DMS 273 (cell line): ENCODE measurements around the gene NPL.

Experiments
- DNase-seq: peaks from one replicate; lab custom pipeline; 2025; ENCODE audit not compliant: unreplicated experiment; lab: John Stamatoyannopoulos, UW

Gene NPL, protein sequence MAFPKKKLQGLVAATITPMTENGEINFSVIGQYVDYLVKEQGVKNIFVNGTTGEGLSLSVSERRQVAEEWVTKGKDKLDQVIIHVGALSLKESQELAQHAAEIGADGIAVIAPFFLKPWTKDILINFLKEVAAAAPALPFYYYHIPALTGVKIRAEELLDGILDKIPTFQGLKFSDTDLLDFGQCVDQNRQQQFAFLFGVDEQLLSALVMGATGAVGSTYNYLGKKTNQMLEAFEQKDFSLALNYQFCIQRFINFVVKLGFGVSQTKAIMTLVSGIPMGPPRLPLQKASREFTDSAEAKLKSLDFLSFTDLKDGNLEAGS

DNA sequence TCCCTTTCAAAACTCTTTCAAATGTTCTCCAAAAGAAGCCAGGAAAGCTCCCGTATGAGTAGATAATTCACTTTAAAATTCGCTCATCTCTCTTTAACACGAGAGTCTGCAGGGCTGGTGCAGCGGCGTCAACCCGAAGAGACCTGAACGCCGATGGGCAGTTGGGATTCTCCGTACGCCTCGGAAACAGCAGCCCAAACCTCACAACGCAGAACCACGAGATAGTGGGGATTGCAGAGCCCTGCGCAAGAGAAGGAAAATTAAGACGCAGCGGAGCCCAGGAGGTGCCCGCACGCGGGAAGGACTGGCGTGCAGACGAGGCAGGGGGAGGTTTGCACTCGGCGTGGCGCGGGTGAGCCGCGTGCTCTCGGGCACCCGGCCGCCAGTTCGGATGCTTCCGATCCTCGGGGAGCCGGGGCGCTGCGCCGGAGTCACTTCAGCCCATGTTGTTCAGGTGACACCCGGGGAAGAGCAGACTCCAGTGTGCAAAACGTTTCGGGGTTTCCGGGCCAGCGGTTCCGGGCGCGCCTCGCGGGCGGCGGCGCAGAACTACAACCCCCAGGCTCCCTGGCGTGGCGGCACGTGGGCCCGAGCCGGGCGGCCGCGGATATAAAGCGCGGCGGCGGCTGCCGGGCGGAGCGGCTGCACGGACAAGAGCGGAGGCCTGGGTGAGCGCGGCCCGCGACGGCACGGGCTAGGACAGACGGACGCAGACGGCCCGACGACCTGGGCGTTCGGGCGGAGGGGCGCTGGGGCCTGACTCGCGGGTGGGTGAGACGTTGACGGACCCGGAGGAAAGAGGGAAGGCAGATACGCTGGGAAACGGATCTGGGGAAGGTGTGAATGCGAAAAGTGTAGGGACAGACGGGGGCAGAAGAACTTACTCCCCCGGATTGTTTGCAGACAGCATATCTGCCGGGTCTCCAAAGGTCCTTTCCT, at the start of gene NPL:
TSS of gene NPL (plus strand) at position 636 of the 939 bp plus-strand sequence. CDS start 4,599 bp downstream, outside the sequence.
- peak; percentile 93 for DNase-seq

DNA sequence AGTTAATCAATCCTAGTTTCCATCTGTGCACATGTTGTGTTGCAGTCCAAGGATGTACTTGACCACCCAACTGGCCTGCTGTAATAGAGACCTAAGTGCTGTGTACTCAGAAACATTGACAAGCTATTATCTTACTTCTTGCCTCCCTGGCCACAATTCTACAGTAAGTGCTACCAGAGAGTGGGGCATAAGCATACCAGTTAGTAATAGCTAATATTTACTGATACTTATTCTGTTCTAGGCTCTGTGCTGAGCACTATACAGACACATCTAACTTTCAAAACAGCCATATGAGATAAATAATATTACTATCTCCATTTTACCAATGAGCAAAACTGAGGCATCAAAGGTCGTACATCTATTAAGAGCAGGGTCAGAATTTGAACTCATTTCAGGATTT, 49.5 kb upstream of the NPL start:
- no peak for DNase-seq

DNA sequence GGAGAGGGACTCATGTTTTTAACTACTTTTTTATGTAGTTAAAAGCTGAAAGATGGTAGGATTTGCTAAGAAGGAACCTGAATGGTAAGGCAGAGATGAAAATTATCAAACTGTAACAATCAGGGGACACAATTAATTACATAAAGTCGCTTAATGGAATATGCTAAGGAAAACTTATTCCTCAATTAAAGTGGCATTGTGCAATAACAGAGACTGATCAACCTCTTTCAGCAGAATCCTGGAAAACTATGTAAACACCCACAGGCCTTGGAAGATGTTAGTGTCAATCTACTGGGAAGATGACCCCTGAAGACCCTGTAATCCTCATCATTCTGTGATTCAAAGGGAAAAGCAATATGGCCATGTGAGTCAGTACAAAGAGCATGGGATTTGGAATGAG, 46.8 kb upstream of the NPL start:
- no peak for DNase-seq

DNA sequence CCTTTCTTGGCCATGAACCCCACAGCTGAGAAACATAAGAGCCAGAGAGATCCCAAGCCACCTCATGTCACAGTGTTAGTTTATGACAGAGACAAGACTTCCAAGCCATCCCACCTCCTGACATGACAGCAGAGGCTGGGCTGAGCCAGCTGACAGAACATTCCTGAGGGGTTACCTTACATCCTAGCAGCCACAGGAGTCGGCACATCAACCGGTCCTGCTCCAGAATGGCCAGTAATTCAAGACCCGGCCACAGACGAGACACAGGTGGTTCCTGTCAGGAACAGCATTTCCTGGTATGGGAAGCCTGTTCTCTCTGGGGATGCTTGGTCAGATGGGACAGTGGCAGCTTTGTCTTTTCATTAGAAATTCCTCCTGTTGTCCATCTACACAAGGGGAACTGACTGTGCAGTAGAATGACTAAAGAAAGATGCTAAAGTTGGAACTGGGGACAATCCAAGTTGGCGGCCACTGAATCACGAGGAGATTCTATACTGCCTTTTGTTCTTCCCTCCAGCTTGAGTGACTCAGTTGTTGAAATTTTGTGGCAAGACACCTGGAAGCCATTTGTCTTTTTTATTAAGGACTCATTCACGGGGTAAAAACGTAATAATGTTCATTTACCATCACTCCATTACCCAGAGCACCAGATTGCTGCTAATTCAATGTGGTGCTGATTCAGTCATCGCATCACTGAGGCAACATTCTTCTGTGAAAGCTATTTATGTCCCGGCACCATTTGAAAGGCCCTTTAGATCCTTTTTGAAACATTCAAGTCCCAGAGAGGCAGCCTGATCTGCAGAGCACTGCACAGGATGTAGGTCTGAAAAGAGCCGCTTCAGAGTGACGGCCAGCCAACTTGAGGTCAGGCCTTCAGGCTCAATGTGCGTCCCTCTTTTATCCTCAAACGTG, 37.2 kb upstream of the NPL start:
- DNase-seq = no peak

DNA sequence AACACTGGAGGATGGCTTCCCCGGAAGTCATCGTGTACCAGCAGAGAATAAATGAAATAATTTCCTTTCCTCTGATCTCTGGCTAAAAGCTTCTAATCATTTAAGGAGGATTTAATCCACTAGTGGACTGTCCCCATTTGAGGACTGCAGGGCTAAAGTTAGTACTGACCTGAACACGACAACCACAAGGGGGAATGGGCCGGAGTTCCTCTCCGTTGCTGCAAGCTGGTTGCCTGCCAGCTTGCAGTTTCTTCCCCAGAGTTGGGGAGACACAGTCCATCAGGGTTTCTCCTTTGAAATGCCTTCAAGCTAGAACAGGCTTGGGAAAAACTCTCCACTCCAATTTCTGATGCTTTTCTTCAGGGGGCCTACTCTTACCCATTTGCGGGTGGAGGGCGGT, 35.5 kb upstream of the NPL start:
- DNase-seq = no peak

DNA sequence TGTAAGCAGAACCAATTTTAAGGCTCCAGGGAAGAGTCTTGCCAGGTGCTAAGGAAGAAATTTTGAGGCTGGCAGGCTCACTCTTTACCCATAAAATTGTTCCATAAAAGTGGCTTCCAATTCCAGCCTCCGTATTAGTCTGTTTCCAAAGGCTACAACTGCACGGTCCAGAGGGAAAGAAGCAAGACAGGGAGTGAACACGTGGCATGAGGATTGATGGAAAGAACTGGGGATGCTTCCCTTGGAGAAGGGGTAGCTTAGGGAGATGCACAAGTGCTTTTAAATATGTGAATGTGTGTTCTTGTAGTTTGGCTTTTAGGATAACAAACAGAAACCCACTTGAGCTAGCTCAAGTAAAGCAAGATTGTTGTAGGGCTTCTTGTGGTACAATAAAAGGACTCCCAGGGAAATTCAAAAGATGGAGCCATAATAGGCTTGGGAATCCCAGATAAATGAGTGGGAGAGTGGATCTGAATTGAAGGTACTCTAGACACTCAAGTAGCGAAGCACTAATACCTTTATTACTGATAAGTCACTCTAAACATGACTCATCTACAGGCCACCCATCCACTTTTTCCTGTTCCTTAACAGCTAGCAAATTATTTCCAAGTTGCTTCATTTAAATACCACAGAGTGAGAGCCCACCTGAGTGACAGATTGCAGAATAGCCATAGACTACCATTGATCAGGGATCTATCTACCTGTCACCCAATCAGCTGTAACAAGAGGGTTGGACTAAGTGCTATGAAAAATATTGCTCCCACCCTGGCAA, 34.8 kb upstream of the NPL start:
- DNase-seq = no peak

DNA sequence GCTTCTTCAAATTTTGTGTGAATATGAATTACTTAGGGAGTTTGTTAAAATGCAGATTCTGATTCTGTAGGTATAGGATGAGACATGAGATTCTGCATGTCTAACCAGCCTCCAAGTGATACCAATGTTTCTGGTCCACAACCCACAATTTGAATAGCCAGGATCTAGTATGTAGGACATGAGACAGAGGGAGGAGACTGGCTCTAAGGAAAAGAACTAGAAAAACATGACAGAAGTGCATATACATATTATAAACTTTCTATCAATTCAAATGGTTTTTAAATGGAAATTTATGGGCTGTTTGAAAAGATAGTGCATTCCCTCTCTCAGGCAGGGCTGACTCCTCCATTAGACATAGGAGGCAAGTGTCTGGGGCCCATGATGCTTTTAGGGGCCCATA, 33.9 kb upstream of the NPL start:
- no peak for DNase-seq

DNA sequence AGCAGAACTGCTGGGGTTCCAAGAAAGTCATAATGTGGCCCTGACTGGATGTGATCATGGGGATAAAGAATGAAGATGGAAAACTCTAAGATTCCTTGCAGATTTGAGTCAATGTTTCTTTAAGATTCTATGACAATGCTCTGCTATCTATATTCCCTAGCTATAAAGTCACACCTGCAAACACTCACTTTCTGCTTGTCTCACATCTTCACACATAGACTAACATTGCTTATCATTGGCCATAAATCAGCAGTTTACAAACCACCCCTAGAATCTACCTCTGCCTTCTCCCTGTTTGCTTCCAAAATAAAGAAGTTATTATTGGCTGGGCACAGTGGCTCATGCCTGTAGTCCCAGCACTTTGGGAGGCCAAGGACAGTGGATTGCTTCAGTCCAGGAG, 33.1 kb upstream of the NPL start:
- no peak for DNase-seq

DNA sequence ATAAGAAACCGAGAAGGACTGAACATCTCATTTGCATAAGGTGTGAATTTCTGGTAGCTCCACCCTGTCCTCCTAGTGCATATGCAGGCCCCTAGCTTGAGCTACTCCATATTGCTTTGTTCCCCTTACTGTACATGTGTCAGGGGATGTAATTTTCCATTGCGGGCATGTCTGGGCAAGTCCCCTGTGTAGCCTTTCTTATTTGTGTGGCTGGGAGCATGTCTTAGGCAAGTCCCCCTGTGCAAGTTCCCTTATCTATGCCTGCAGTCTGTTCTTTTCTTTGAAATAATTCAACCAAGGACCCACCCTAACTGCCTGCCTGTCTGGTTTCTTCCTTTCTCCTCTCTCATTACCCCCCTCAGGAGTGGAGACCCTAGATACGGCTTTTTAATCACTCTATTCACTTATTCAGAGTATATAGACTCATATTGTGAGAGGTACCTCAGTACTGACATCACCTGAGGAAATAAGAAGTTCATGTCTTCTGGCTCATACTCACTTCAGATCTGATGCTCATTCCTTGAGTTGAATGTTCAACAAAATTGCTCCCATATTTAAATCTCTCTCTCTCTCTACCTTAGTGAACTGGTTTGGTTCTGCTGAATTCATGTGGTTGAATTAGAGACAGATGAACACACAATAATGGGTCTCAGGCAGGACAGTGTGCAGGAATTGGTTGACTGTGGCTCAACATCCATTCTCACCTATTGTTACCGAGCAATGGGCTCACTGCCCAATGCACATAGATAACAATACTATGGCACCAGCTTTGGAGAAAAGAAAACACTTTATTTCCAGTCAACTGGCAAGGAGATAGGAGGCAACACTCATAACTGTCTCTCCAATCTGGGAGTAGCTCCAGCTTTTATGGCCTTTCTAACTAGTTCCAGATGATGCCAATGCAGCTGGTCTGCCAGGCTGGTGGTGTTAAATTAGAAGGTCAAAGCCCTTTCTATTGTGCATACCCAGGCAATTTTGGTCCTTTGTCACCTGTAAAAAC, 27.9 kb upstream of the NPL start:
- DNase-seq = peak; percentile 40

DNA sequence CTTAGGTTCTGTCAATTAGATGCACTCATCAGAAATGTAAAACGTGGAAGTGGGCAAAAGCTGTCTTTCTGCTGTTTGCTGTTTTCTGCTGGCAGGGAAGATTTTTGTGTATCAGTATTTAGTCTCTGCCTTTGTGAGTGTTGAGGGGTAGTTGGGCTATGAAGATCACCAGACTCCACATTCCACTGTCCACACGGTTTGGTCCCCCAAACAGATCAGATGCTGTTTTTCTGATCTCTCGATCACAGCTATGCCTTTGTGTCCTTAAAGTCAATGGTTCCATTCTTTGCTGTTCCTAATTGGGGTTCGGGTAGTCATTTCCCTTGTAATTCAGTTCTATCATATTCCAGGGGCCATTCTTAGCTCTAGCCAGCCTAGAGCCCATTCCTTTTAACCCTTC, 27.0 kb upstream of the NPL start:
- no peak for DNase-seq

DNA sequence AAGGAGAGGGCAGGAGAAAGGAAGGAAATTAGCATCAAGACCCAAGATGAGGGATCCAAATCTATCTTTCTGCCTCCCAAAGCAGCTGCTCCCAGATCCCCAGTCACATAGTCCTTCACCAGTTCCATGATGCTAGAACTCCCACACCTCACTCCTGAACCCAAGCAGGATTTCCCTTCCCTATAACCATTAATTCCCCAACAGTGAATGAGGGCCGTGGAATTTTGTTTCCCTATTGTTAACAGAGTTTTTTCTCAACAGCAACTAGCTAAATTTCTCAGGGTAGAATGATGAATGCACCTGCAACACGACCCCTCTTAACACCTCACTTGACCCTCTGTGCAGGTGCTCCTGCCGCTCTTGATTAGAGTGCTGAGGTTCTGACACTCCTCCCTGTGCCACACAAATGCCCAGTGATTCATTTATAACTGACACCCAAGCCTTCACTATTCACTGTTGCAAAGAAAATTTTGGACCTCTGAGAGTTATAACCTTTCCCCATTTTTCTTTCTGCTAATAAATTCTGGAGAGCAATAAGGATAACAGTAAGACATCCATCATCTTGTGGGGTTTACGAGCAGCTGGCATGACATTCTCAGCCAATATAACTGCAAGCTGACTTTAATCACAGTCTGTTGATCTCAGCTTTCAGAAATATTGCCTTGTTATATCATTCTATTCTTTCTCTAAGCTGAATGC, 25.4 kb upstream of the NPL start:
- DNase-seq = peak; percentile 64

DNA sequence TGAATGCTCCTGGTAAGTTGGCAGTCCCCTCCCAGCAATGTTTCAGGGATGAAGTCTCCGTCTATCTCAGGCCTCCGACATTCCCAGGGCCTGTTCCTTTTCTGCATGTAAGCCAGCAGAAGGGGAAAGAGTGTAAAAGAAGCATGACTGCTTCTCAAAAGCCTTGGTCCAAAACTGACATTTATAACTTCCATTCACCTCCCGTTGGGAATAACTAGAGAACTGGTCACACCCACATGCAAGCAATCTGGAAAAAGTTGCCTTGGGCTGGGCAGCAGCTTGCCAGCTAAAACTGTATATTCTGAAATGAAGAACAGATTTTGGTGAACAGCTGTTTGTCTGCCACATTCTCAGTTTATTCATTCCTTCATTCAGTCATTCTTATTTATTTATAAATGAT, 24.2 kb upstream of the NPL start:
- DNase-seq = peak; percentile 79

DNA sequence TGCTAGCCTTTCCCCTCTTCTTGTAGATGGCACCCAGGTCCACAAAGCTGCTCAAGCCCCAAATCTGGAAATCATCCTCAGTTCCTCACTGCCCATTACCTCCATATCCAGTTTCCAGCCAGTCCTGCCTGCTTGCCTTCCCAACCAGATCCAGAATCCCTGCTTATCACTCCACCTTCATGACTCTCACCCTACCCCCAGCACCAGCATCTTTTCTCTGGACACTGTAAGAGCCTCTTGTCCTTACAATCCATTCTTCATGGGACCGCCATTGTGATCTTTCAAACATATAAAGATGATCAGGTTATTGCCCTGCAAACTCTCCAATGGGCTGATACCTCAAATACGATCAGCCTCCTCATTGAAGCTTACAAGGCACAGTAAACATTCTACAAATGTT, 23.5 kb upstream of the NPL start:
- DNase-seq = peak; percentile 18

DNA sequence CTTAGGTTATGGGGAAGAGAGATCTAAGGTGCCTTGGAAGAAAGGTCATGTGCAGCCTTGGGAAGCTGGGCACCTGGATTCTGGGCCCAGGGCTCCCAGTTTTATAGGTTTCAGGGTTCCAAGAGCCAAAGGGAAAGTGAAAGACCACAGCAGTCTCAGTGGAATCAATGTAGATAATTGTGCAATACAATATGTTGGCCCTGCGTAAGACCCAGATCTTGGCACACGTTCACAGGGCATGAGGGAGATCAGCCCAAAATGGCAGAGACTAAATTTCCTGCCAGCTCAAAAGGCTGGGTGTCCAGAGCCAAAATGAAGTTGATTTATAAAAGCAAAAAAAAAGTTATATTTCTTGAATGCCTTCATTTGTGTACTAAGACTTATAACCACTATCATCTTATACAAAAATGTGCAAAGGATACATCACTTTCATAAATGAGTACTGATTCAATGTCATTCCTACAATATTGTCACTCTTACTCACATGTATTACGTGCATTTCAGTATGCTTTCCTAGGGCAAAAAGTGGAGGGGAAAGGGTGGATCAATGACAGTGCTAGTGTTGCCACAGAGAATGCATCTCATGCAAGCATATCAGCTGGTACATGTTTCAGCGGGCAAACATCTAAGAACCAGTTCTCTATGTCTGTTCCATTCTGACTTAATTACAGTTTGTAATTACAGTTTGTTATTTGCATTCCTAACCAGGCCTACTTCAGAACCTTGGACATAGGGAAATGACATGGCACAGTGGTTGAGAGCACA, 22.5 kb upstream of the NPL start:
- DNase-seq = peak; percentile 28

DNA sequence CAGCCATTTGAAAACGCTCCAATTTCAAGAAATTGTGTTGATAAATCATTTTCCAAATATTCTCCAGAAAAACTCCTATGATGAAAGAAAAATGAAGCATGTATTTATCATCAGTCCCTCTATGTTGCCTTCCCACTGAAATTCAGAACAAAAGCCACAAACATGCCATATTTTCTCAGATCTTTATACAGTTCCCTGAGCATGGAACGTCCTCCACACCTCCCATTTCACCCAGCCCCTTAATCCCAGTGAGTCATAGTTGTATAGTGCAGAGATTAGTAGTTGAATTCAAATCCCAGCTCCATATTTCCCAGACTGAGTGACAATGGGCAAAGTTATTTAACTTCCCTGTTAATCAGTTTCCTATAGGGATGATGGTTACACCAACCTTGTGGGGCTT, 20.6 kb upstream of the NPL start:
- DNase-seq = no peak

DNA sequence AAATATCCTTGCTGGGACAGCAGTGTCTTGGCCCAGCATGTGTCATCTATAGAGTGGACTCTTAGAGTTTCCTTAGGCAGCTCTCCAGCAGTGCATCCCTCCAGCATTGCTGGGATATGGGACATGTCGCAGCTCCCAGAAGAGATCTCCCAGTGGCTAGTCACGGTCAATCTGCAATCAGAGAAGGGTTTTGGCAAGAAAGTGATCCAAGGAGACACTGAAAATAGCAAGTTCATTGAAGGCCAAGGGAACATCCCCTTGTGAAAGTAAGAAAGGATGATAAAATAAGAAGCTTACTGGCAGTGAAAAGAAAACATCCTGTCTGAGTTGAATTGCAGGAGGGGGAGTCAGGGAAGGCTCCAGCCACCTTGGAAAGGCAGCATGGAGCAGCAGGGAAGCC, 19.3 kb upstream of the NPL start:
- no peak for DNase-seq

DNA sequence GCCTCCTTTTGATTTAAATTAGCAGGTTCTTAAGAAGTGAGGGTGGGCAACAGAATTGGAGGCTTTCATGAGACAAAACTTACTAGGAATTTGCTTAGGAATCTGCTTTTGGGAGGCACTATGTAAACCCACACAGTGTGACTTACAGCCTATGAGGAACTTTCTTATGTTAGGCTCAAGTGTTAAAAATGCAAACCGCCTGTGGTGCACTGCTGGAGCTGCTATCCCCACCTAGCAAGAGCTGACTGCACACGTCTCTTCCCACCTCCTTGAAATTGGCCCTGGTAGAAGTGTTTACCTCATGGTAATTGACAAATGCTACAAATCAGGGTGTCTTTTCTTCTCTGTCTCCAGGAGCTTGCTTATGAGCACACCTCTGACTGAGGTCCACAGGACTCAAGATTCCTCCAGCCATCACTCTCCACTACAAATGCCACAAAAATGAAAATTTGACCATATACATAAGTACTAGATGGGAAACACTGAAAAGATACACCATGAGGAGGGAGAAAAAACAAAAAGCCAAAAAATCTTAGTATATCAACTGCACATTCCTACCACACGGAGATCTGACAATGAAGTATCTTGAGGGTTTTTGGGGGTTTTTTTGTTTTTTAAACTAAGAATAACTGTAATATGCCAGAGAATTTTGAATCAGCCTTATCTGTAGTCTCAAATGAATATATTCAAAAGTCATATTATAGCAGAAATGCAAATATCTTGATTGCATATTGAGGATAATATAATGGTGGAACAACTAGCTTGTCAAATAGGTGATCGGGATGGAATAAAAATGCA, 18.2 kb upstream of the NPL start:
- no peak for DNase-seq
